SU-DHL-6 (cell line): ENCODE results near the gene SCYL1.

Source experiments
- H2AFZ ChIP-seq: fragments of 200-600 bp; sonication (generic); 2 replicates; pipeline ENCODE4 v1.6.1; 2014; ENCODE audit warnings: low read depth, mild to moderate bottlenecking, moderate library complexity, mixed read lengths, antibody characterized with exemption, low read length; ENCODE audit not compliant: severe bottlenecking
- H3F3A ChIP-seq: fragments of 200-600 bp; shearing (Covaris generic); 2 replicates; pipeline ENCODE4 v1.6.0; 2016; ENCODE audit warnings: antibody characterized with exemption, mild to moderate bottlenecking; ENCODE audit not compliant: insufficient read depth
- H3K27ac ChIP-seq: fragments of 200-600 bp; sonication (generic); 2 replicates; pipeline ENCODE4 v1.5.1; 2016; ENCODE audit warnings: low read depth, mild to moderate bottlenecking, low read length, moderate library complexity, mixed read lengths
- H3K27me3 ChIP-seq: fragments of 200-600 bp; sonication (generic), shearing (Covaris generic); 2 replicates; pipeline ENCODE4 v1.6.0; 2014; ENCODE audit warnings: mild to moderate bottlenecking, low read length
- H3K36me3 ChIP-seq: fragments of 200-600 bp; sonication (generic); 2 replicates; pipeline ENCODE4 v1.6.1; 2014; ENCODE audit warnings: mild to moderate bottlenecking, low read length, mixed read lengths
- H3K4me2 ChIP-seq: fragments of 300-600, 200-600 bp; shearing (Covaris generic), sonication (generic); 2 replicates; pipeline ENCODE4 v1.6.0; 2014; ENCODE audit warnings: low read length, low read depth, mild to moderate bottlenecking; ENCODE audit not compliant: poor library complexity, severe bottlenecking
- H3K4me3 ChIP-seq: fragments of 200-600 bp; sonication (generic); 2 replicates; pipeline ENCODE4 v1.5.1; 2014; ENCODE audit warnings: antibody characterized with exemption, low read length, mild to moderate bottlenecking, mixed read lengths; ENCODE audit not compliant: insufficient read depth, poor library complexity, severe bottlenecking
- H3K79me2 ChIP-seq: fragments of 200-600 bp; sonication (generic); 2 replicates; pipeline ENCODE4 v1.6.1; 2014; ENCODE audit warnings: mild to moderate bottlenecking, low read length, moderate library complexity; ENCODE audit not compliant: insufficient read depth
- H3K9ac ChIP-seq: fragments of 200-600 bp; sonication (generic); 2 replicates; pipeline ENCODE4 v1.7.0; 2014; ENCODE audit warnings: mild to moderate bottlenecking, low read length
- H3K9me2 ChIP-seq: fragments of 200-600 bp; sonication (generic); replicated peaks from 2 replicates; pipeline ENCODE4 v1.6.1; 2014; ENCODE audit warnings: low read length; ENCODE audit not compliant: insufficient read depth
- H3K9me3 ChIP-seq: fragments of 200-600 bp; sonication (generic); 2 replicates; pipeline ENCODE4 v1.6.1; 2014; ENCODE audit warnings: low read length, mixed read lengths; ENCODE audit not compliant: insufficient read depth
- H4K20me1 ChIP-seq: fragments of 200-600 bp; sonication (generic); 2 replicates; pipeline ENCODE4 v1.6.1; 2014; ENCODE audit warnings: low read depth, mild to moderate bottlenecking, antibody characterized with exemption, low read length, moderate library complexity, mixed read lengths
- EZH2phosphoT487 ChIP-seq: fragments of 200-600 bp; sonication (generic), shearing (Covaris generic); conservative IDR thresholded peaks from 2 replicates; pipeline ENCODE4 v1.6.1; 2018; ENCODE audit warnings: mild to moderate bottlenecking, antibody characterized with exemption, low read length, moderate library complexity, mixed read lengths
- TF ChIP-seq, protein P1 (sequence below): fragments of 200-600 bp; sonication (generic); IDR thresholded peaks from one replicate; pipeline ENCODE4 v1.5.1; 2017; ENCODE audit warnings: antibody characterized with exemption, mild to moderate bottlenecking, low read length, moderate library complexity; ENCODE audit not compliant: insufficient read depth, poor library complexity, severe bottlenecking

The SCYL1 gene

DNA sequence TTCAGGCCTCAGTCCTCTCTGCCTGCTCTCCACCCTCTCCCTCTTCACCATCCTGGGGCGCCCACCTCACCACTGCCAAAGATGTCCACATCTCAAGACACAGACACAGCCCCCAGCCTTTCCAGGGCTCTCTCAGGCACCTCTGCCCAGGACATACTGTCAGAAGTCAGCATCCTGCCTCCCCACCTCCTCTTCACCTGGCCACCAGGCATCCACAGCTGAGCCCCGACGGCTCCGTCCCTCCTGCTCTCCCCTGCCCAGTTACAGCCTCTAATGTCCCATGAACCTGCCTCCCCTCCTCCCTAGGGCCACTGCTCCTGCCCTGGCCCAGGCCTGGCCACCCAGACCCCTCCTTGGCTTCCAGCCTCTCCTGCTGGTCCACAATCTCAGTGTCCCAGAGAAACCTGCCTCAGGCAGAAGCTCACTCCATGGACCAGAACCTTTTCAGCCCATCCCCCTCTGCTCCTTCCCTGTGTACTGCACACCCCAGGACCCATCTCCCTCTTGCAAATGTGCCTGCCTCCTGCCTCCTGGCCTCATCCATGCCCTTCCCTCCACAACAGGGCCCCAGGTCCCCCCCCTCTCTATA, 30.1 kb downstream of the SCYL1 start:
- no peak overlapping the region for H3K9ac ChIP-seq
- no peaks in the 10 kb centered on the region for H3F3A ChIP-seq
- H3K27me3 ChIP-seq, result no peaks in the 10 kb centered on the region
- no peaks in the 10 kb centered on the region for H3K36me3 ChIP-seq
- no peaks in the 10 kb centered on the region for H3K9me2 ChIP-seq
- no peak overlapping the region for H3K27ac ChIP-seq
- no peaks in the 10 kb centered on the region for H3K9me3 ChIP-seq
- no peak overlapping the region for H3K4me3 ChIP-seq
- no peaks in the 10 kb centered on the region for H4K20me1 ChIP-seq
- H3K4me2 ChIP-seq, result no peak overlapping the region
- TF ChIP-seq, protein P1, sequence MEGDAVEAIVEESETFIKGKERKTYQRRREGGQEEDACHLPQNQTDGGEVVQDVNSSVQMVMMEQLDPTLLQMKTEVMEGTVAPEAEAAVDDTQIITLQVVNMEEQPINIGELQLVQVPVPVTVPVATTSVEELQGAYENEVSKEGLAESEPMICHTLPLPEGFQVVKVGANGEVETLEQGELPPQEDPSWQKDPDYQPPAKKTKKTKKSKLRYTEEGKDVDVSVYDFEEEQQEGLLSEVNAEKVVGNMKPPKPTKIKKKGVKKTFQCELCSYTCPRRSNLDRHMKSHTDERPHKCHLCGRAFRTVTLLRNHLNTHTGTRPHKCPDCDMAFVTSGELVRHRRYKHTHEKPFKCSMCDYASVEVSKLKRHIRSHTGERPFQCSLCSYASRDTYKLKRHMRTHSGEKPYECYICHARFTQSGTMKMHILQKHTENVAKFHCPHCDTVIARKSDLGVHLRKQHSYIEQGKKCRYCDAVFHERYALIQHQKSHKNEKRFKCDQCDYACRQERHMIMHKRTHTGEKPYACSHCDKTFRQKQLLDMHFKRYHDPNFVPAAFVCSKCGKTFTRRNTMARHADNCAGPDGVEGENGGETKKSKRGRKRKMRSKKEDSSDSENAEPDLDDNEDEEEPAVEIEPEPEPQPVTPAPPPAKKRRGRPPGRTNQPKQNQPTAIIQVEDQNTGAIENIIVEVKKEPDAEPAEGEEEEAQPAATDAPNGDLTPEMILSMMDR, result no peak
- no peak for TF ChIP-seq EZH2phosphoT487
- no peak overlapping the region for H2AFZ ChIP-seq
- H3K79me2 ChIP-seq, result no peaks in the 10 kb centered on the region

DNA sequence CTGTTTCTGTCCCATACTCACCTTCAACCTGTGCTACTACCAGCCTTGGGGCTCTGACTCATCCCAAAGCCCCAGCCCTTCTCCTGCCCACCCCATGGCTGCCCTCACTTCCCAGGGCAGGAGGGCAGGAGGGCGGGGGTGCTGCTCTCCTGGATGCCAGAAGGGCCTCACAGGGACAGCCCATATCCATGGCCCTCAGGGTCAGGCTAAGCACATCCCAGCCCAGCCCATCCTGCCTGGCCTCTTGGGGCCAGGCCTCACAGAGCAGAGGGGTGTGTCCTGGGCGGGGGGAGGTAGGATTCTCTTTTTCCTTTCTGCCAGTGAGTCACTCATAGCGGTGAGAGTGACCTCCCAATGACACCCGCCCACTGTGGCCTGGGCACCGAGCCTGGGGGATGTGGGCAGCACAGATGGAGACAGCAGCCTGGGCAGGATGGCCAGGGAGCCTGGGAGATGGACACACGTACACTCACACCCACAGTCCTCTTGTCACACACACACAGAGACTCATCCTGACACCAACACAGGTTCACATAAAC, 30.9 kb downstream of the SCYL1 start:
- H3F3A ChIP-seq, result no peaks in the 10 kb centered on the region
- no peak overlapping the region for H3K27ac ChIP-seq
- H4K20me1 ChIP-seq, result no peaks in the 10 kb centered on the region
- no peaks in the 10 kb centered on the region for H3K27me3 ChIP-seq
- TF ChIP-seq, protein P1, result no peak
- no peak for TF ChIP-seq EZH2phosphoT487
- H3K9me2 ChIP-seq, result no peaks in the 10 kb centered on the region
- no peak overlapping the region for H2AFZ ChIP-seq
- no peaks in the 10 kb centered on the region for H3K36me3 ChIP-seq
- no peaks in the 10 kb centered on the region for H3K9me3 ChIP-seq
- no peak overlapping the region for H3K4me2 ChIP-seq
- no peak overlapping the region for H3K4me3 ChIP-seq
- no peaks in the 10 kb centered on the region for H3K79me2 ChIP-seq
- no peak overlapping the region for H3K9ac ChIP-seq

DNA sequence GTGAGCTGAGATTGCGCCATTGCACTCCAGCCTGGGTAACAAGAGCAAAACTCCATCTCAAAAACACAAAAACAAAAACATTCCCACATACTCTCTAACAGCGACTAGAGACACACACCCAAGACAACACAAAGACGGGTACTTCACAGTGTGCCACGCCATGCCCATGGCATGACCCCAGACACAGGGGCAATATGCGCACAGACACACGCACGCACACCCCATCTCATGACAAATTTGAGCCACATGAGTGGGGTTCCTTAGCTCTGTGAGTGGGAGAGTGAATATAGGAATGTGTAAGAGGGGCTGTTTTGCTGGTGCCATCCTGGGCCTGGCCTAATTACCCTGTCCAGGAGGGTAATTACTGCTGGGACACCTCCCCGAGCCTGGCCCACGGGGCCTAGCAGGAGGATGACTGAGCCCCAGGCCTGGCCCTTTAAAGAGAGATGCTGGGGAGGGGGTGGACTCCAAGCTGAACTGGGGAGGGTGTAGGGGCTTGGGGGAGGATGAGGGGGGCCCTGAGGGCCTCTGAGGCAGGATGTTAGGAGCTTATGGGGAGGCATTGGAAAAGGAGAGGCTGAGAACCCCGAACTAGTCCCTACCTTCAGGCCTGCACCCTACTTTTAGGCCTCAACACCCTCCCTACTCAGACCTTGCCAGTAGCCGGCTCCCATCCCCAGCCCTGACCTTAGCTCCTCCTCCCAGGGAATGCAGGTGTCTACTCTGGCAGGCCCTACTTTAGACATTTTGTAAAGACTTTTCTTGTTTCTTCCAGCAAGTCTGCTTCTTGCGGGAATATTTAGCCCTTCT, 31.8 kb downstream of the SCYL1 start:
- no peak overlapping the region for H3K9ac ChIP-seq
- H3K27ac ChIP-seq, result no peak overlapping the region
- H3K9me3 ChIP-seq, result no peaks in the 10 kb centered on the region
- no peak overlapping the region for H3K4me3 ChIP-seq
- no peaks in the 10 kb centered on the region for H3K27me3 ChIP-seq
- H4K20me1 ChIP-seq, result no peaks in the 10 kb centered on the region
- H2AFZ ChIP-seq, result no peak overlapping the region
- no peak overlapping the region for H3K4me2 ChIP-seq
- no peaks in the 10 kb centered on the region for H3K79me2 ChIP-seq
- no peaks in the 10 kb centered on the region for H3K9me2 ChIP-seq
- TF ChIP-seq, protein P1, result no peak
- H3F3A ChIP-seq, result no peaks in the 10 kb centered on the region
- no peaks in the 10 kb centered on the region for H3K36me3 ChIP-seq
